DOHH2 (cell line): ENCODE data around the gene CREB5.

Experiments used
- H3F3A ChIP-seq: fragments of 200-600 bp; sonication (generic), shearing (Covaris generic); 2 replicates; pipeline ENCODE4 v1.6.0; 2016; ENCODE audit warnings: antibody characterized with exemption, mild to moderate bottlenecking; ENCODE audit not compliant: control insufficient read depth, insufficient read depth
- H3K27ac ChIP-seq: fragments of 200-600 bp; sonication (generic); 2 replicates; pipeline ENCODE4 v1.5.1; 2014; ENCODE audit warnings: low read depth, mild to moderate bottlenecking, low read length, moderate library complexity
- H3K27me3 ChIP-seq: fragments of 200-600 bp; sonication (generic); 2 replicates; pipeline ENCODE4 v1.6.1; 2014; ENCODE audit warnings: mild to moderate bottlenecking, low read length, mixed read lengths; ENCODE audit not compliant: control insufficient read depth
- H3K36me3 ChIP-seq: fragments of 200-600 bp; sonication (generic); 2 replicates; pipeline ENCODE4 v1.6.1; 2014; ENCODE audit warnings: mild to moderate bottlenecking, low read length, moderate library complexity, mixed read lengths; ENCODE audit not compliant: control insufficient read depth
- H3K4me1 ChIP-seq: fragments of 200-600 bp; sonication (generic); 2 replicates; pipeline ENCODE4 v1.6.1; 2014; ENCODE audit warnings: mild to moderate bottlenecking, low read length, mixed read lengths; ENCODE audit not compliant: control insufficient read depth
- H3K4me2 ChIP-seq: fragments of 200-600 bp; sonication (generic); 2 replicates; pipeline ENCODE4 v1.6.0; 2014; ENCODE audit warnings: mild to moderate bottlenecking, low read length, moderate library complexity
- H3K4me3 ChIP-seq: fragments of 200-600 bp; sonication (generic); 2 replicates; pipeline ENCODE4 v1.5.1; 2014; ENCODE audit warnings: mild to moderate bottlenecking, low read length, mixed read lengths
- H3K79me2 ChIP-seq: fragments of 200-600 bp; sonication (generic); 2 replicates; pipeline ENCODE4 v1.6.1; 2014; ENCODE audit warnings: mild to moderate bottlenecking, low read length, mixed read lengths; ENCODE audit not compliant: control insufficient read depth
- H3K9me2 ChIP-seq: fragments of 200-600 bp; sonication (generic); replicated peaks from 2 replicates; pipeline ENCODE4 v1.6.1; 2014; ENCODE audit warnings: mild to moderate bottlenecking, low read length, mixed read lengths; ENCODE audit not compliant: control insufficient read depth
- H3K9me3 ChIP-seq: fragments of 200-600 bp; sonication (generic); 2 replicates; pipeline ENCODE4 v1.6.1; 2014; ENCODE audit warnings: antibody characterized with exemption, low read length, mixed read lengths; ENCODE audit not compliant: control insufficient read depth, insufficient read depth
- H4K20me1 ChIP-seq: fragments of 200-600 bp; sonication (generic); 2 replicates; pipeline ENCODE4 v1.6.0; 2014; ENCODE audit warnings: low read depth, mild to moderate bottlenecking, antibody characterized with exemption, low read length, moderate library complexity; ENCODE audit not compliant: control insufficient read depth, insufficient read depth
- EZH2phosphoT487 ChIP-seq: fragments of 200-600 bp; sonication (generic); IDR thresholded peaks from 2 replicates; pipeline ENCODE4 v1.6.1; 2017; ENCODE audit warnings: borderline replicate concordance, mild to moderate bottlenecking, antibody characterized with exemption, low read length, moderate library complexity, mixed read lengths
- TF ChIP-seq, protein P1 (sequence below): fragments of 200-600 bp; sonication (generic); IDR thresholded peaks from one replicate; pipeline ENCODE4 v1.5.1; 2014; ENCODE audit warnings: antibody characterized with exemption, mild to moderate bottlenecking, low read depth, low read length; ENCODE audit not compliant: poor library complexity, severe bottlenecking

Gene CREB5

DNA sequence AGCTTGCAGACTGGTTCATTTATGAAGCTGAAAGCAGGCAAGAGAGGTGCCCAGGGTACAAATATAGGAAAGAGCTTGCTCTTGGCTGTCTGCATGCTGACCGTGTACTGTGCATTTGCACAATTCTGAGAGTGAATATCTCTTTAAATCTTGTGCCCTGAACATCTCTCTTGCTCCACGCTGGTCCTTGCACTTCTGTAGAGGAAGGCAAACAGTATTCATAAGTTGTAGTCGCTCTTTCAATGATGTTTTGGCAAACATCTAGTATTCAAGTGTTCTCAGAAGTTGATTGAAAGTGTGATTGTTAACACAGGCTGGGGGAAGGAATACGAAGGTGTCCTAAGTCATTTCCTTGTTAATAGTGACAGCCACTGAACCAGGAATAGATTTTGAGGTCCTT is 332.6 kb downstream of the CREB5 start:
- H3K79me2 ChIP-seq, result no peaks in the 10 kb centered on the region
- H3K36me3 ChIP-seq, result no peaks in the 10 kb centered on the region
- peaks cover 3% of the 10 kb centered on the region for H3K4me1 ChIP-seq
- H3K9me3 ChIP-seq, result no peaks in the 10 kb centered on the region
- TF ChIP-seq, protein P1, sequence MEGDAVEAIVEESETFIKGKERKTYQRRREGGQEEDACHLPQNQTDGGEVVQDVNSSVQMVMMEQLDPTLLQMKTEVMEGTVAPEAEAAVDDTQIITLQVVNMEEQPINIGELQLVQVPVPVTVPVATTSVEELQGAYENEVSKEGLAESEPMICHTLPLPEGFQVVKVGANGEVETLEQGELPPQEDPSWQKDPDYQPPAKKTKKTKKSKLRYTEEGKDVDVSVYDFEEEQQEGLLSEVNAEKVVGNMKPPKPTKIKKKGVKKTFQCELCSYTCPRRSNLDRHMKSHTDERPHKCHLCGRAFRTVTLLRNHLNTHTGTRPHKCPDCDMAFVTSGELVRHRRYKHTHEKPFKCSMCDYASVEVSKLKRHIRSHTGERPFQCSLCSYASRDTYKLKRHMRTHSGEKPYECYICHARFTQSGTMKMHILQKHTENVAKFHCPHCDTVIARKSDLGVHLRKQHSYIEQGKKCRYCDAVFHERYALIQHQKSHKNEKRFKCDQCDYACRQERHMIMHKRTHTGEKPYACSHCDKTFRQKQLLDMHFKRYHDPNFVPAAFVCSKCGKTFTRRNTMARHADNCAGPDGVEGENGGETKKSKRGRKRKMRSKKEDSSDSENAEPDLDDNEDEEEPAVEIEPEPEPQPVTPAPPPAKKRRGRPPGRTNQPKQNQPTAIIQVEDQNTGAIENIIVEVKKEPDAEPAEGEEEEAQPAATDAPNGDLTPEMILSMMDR, result no peak
- TF ChIP-seq EZH2phosphoT487, result no peak
- H3F3A ChIP-seq, result no peaks in the 10 kb centered on the region
- H3K27ac ChIP-seq, result no peak overlapping the region
- no peaks in the 10 kb centered on the region for H4K20me1 ChIP-seq
- no peak overlapping the region for H3K4me2 ChIP-seq
- no peaks in the 10 kb centered on the region for H3K9me2 ChIP-seq
- H3K27me3 ChIP-seq, result no peaks in the 10 kb centered on the region
- H3K4me3 ChIP-seq, result no peak overlapping the region

DNA sequence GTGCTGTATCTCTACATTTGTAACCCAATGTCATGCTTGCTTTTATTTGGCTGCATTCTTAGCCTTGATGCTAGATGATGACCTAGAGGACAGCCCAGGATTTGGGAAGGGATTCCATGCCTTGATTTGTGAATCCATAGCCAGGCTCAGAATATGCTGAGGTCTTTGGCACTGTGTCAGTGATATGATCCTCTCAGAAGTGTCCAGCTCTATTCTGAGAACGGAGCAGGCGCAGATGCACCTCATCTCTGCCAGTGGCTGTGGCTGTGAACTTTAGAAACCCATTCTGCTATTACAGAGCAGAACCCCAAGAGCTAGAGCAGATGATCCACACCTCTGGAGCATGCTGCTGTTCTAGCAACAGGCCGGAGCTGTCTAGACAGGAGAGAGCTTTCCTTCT is 333.0 kb downstream of the CREB5 start:
- Histone ChIP-seq H3K27ac (no peak overlapping the region), H3K36me3 (no peaks in the 10 kb centered on the region), H3F3A (no peaks in the 10 kb centered on the region), H3K27me3 (no peaks in the 10 kb centered on the region), H3K9me2 (no peaks in the 10 kb centered on the region), H4K20me1 (no peaks in the 10 kb centered on the region), H3K9me3 (no peaks in the 10 kb centered on the region), H3K4me3 (no peak overlapping the region), H3K4me2 (no peak overlapping the region), H3K4me1 (no peaks in the 10 kb centered on the region), H3K79me2 (no peaks in the 10 kb centered on the region)
- TF ChIP-seq EZH2phosphoT487, result no peak
- TF ChIP-seq, protein P1, result no peak

DNA sequence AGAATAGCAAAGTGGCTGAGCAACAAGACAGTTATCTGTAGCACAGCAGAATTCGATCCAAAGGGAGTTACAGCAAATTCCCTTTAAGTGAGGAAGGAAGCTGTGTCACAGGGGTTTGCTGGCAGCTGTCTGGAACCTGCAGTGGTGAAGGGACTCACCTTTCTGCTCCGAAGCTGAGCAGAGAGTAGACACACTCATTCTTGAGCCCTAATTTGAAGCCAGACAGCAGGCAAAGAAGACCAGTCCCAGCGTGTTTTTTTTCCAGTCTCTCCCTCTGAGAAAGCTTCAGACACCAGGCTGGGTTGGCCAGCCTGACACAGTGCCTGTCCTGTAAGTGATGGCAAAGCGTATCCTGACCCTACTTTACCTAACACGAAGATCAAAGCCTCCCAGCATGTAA is 335.1 kb downstream of the CREB5 start:
- no peak for TF ChIP-seq EZH2phosphoT487
- TF ChIP-seq, protein P1, result no peak
- no peaks in the 10 kb centered on the region for H3F3A ChIP-seq
- H3K36me3 ChIP-seq, result no peaks in the 10 kb centered on the region
- no peaks in the 10 kb centered on the region for H3K79me2 ChIP-seq
- no peak overlapping the region for H3K4me2 ChIP-seq
- no peaks in the 10 kb centered on the region for H3K9me2 ChIP-seq
- no peaks in the 10 kb centered on the region for H4K20me1 ChIP-seq
- H3K4me3 ChIP-seq, result no peak overlapping the region
- H3K27ac ChIP-seq, result no peak overlapping the region
- H3K4me1 ChIP-seq, result no peaks in the 10 kb centered on the region
- no peaks in the 10 kb centered on the region for H3K9me3 ChIP-seq
- H3K27me3 ChIP-seq, result no peaks in the 10 kb centered on the region

DNA sequence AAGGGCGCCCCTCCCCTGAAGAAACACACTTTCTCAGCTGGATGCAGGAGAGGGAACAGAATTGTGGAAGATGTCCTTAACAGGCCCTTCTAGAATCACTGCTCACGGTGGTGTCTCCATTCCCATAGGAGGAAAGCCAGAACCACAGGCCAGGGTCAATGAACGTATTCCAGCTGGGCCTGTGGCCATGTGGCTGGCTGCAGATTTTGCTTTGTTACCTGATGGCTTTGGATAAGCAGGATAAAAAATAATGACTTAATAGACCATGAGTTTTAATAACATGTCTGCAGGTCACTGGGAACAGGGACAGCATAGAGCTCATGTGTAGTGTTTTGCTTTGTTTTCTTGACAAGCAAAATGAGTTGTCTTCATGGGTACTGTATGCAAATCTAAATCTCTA is 335.5 kb downstream of the CREB5 start:
- H3K27ac ChIP-seq, result no peak overlapping the region
- H3K9me3 ChIP-seq, result no peaks in the 10 kb centered on the region
- H3K36me3 ChIP-seq, result no peaks in the 10 kb centered on the region
- no peak overlapping the region for H3K4me2 ChIP-seq
- no peak overlapping the region for H3K4me3 ChIP-seq
- H3F3A ChIP-seq, result no peaks in the 10 kb centered on the region
- H3K27me3 ChIP-seq, result no peaks in the 10 kb centered on the region
- no peaks in the 10 kb centered on the region for H3K9me2 ChIP-seq
- H3K79me2 ChIP-seq, result no peaks in the 10 kb centered on the region
- no peaks in the 10 kb centered on the region for H3K4me1 ChIP-seq
- no peak for TF ChIP-seq EZH2phosphoT487
- TF ChIP-seq, protein P1, result no peak
- no peaks in the 10 kb centered on the region for H4K20me1 ChIP-seq
